ENCODE data around the gene VANGL2.

Gene VANGL2

DNA sequence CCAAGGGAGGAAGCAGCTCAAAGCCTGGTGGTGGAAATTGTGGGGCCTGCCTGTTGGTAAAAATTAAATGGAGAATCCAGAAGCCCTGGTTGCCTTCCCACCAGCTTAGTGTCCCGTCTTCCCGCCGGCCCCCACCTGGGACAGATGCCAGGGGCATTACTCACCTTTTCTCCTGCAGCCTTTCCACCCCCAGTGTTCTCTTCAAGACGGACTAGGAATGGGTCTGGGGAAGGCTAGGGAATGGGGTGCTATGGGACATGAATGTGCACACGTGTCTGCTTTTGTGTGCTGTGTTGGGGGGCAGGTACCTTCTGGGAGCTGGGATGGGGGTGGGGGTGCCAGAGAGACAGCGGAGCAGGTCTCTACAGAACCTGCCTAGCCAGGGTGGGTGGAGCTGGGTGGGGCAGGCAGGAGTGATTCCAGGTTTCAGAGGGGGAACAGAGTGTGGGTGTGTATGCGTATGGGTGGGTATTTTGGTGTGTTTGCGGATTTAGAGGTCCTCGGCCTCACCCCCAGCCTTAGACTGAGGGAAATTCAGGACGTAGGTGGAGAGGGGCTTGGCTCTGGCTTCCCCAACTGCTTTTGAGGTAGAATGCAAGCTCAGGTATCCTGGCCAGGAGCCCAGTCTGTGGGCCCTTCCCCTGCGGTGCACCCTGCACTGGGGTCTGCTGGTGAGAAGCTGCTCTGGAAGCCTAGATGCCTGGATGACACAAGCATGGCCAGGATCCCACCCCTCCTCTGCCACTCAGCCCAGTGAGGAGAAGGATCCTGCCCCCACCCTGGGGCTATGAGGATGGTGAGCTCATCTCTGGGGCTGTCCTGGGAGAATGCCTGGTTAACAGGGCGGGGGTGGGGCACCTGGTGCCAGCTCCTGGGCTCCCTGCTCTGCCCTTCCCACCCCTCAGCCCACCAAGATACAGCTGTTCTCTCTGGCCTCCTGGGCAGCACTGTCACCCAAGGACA, 7.8 kb downstream of the VANGL2 start:
- no peak overlapping the region for H3K4me3 ChIP-seq (ENCODE audit: low read depth, low read length)
- CTCF ChIA-PET: interaction anchor here (1.4 kb wide), 1 partner anchor 20 kb away, joined by 3 read pairs; no protein-coding TSS in a partner anchor
- no peak for DNase-seq (ENCODE audit: low read depth, low spot score)
- POLR2A ChIA-PET: no interaction called here
- TF ChIP-seq, protein P1, sequence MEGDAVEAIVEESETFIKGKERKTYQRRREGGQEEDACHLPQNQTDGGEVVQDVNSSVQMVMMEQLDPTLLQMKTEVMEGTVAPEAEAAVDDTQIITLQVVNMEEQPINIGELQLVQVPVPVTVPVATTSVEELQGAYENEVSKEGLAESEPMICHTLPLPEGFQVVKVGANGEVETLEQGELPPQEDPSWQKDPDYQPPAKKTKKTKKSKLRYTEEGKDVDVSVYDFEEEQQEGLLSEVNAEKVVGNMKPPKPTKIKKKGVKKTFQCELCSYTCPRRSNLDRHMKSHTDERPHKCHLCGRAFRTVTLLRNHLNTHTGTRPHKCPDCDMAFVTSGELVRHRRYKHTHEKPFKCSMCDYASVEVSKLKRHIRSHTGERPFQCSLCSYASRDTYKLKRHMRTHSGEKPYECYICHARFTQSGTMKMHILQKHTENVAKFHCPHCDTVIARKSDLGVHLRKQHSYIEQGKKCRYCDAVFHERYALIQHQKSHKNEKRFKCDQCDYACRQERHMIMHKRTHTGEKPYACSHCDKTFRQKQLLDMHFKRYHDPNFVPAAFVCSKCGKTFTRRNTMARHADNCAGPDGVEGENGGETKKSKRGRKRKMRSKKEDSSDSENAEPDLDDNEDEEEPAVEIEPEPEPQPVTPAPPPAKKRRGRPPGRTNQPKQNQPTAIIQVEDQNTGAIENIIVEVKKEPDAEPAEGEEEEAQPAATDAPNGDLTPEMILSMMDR (IDR thresholded peaks at IDR 0.05; ENCODE audit: insufficient read depth, low read length, missing control alignments): no peak

DNA sequence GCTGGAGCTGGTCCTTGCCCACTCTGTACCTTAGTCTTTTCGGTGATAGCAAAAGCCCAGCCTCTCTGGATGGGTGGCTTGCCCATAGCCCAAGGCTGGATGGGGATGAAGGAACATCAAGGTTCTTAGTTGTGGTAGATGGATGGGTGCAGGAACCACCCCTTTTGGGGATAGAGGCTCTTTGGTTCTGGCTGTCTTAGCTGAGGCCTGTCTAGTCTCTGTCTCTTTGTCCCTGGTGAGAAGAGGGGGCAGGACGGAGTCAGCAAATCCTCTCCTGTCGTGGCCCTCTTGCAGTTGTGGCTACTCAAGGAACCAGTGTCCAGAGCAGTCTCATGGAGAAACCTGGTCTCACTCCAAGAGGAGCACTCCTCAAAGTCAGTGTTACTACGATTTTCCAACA, 8.5 kb downstream of the VANGL2 start:
- TF ChIP-seq, protein P1 (IDR thresholded peaks at IDR 0.05; ENCODE audit: insufficient read depth, low read length, missing control alignments): no peak
- ChIA-PET CTCF (interaction anchor here (1.4 kb wide), 1 partner anchor 19 kb away, joined by 3 read pairs; no protein-coding TSS in a partner anchor), POLR2A (no interaction called here)
- no peak for DNase-seq (ENCODE audit: low read depth, low spot score)
- H3K4me3 ChIP-seq (ENCODE audit: low read depth, low read length): no peak overlapping the region

DNA sequence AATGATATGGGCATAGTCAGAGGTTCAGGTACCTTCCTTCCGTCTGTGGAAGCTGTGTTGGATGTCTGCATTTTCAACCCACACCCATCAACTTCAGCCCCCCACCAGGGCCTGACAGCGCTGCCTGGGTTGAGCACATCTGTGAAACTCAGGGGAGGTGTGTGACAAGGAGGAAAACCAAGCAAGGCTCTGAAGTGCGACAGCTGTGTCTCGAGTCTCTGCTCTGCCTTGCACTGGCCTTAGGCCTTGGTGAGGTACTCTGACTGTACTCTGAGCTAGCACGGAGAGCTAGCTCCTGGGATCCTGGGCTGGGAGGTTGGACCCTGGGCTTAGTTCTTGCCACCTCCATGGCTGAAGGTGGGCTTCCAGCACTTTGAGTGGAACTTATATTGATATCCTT, 9.1 kb downstream of the VANGL2 start:
- TF ChIP-seq, protein P1 (IDR thresholded peaks at IDR 0.05; ENCODE audit: insufficient read depth, low read length, missing control alignments): no peak
- H3K4me3 ChIP-seq (ENCODE audit: low read depth, low read length): no peak overlapping the region
- DNase-seq (ENCODE audit: low read depth, low spot score): no peak
- CTCF ChIA-PET: interaction anchor here (1.4 to 1.8 kb wide), 2 partner anchors 19 to 324 kb away, joined by 3 to 5 read pairs; no protein-coding TSS in a partner anchor
- POLR2A ChIA-PET: no interaction called here

DNA sequence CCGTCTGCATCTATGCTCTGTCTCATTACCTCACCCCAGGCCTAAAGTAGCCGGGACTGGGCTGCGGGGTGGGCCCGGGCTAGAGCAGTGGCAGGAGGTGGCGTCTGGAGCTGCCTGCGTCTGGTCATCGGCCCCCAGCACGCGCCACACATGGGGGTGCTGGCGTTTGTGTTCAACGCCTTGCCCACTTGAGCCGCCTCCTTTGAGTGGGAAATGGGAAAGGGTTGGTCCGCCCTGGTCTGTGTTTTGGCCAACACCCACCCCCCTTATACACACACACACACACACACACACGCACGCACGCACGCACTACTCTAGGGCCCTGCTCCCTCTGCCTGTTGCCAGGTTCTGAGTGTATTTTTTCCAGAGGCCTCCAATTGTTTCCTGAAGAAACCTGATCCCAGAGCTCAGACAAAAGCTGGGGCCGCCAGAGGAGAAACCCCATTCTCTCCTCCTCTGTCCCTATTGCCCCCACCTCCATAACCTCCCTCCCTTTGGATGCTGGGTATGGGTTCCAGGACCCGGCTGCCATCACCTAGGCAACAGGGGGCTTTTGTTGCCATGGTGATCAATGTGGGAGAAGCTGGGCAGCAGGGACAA, 10.1 kb downstream of the VANGL2 start:
- DNase-seq (ENCODE audit: low read depth, low spot score): no peak
- CTCF ChIA-PET: interaction anchor here (1.8 kb wide), 1 partner anchor 325 kb away, joined by 5 read pairs; no protein-coding TSS in a partner anchor
- TF ChIP-seq, protein P1 (IDR thresholded peaks at IDR 0.05; ENCODE audit: insufficient read depth, low read length, missing control alignments): no peak
- POLR2A ChIA-PET: interaction anchor here (0.6 kb wide), 1 partner anchor 38 kb away, joined by 3 read pairs; no protein-coding TSS in a partner anchor
- H3K4me3 ChIP-seq (ENCODE audit: low read depth, low read length): no peak overlapping the region

DNA sequence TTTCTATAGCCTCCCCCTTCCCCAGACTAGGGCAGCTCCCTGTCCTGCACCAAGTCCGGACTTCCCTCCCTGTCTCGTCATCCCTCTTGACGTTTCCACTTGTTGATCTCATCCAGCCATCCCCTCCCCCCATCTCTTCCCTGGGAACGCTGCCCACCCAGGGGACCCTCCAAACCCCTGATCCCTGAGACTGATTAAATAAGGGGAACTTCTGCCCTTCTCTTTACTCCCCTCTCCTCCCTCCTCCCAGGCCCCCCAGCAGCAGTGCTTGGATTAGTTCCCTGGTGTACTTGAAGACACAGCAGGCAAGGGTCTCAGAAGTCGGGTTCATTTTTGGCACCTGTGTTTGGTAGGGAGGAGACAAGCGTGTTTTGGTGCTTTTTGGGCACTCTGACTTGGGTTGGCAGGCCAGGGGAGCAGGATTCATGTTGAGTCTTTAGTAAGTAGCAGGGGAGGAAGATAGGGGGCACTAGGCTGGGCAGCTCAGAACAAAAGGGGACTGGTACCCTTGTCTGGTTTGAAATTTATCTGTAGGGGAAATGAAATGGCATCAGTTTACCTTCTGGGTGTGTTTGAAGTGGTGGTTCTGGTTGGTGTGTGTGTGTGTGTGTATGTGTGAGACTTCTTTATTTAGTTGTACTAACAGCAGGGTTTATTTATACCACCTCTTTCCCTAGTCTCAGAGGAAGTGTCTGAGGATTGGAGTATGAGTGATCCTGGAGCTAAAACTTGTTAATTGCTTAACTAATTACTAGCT, 11.1 kb downstream of the VANGL2 start:
- H3K4me3 ChIP-seq (ENCODE audit: low read depth, low read length): no peak overlapping the region
- TF ChIP-seq, protein P1 (IDR thresholded peaks at IDR 0.05; ENCODE audit: insufficient read depth, low read length, missing control alignments): no peak
- ChIA-PET CTCF (interaction anchor here (1.8 kb wide), 1 partner anchor 326 kb away, joined by 5 read pairs; no protein-coding TSS in a partner anchor), POLR2A (no interaction called here)
- no peak for DNase-seq (ENCODE audit: low read depth, low spot score)

All from AG04449 (cell line).